ENCODE results near the gene IGFBP5. TPM values are rescaled to one million over a fixed set of nuclear protein-coding genes. Genes with fewer than 3 reads are reported as not detected.

IGFBP5 gene
- total and polyA plus RNA-seq, 9 of the 15 experiments (the other 6 are each of a cell fraction or from before 2014, with no cell fraction given), result 0.01 to 1.9 (median 0.03) TPM; not detected in 6

DNA sequence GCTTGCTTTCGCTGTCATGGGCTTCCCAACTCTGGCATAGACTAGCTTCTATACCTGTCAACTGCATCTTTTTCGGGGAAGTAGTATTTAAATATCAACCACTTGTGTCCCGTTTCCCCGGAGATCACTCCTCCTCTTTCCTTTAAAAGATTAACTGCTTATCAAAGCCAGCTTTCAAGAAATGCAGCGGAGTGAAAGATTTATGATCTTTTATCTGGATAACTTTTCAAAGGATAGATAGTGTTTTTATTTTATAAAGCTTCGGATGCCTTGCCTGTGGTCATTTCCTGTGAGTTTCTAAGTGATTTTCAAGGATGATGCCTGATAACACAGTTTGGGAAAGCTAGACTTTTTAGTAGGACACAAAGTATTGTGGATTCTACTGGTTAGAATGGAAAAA lies 2.9 kb upstream of the IGFBP5 start (continued):
- TF ChIP-seq, protein P1, sequence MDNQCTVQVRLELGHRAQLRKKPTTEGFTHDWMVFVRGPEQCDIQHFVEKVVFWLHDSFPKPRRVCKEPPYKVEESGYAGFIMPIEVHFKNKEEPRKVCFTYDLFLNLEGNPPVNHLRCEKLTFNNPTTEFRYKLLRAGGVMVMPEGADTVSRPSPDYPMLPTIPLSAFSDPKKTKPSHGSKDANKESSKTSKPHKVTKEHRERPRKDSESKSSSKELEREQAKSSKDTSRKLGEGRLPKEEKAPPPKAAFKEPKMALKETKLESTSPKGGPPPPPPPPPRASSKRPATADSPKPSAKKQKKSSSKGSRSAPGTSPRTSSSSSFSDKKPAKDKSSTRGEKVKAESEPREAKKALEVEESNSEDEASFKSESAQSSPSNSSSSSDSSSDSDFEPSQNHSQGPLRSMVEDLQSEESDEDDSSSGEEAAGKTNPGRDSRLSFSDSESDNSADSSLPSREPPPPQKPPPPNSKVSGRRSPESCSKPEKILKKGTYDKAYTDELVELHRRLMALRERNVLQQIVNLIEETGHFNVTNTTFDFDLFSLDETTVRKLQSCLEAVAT (IDR thresholded peaks at IDR 0.05), result no peak
- TF ChIP-seq ATF1 (CRISPR knock-in tag; IDR thresholded peaks at IDR 0.05) (no peak), ATF1 (tag; IDR thresholded peaks at IDR 0.05) (no peak), ZBTB17 (CRISPR knock-in tag; IDR thresholded peaks at IDR 0.05) (no peak)
- TF ChIP-seq, protein P2, sequence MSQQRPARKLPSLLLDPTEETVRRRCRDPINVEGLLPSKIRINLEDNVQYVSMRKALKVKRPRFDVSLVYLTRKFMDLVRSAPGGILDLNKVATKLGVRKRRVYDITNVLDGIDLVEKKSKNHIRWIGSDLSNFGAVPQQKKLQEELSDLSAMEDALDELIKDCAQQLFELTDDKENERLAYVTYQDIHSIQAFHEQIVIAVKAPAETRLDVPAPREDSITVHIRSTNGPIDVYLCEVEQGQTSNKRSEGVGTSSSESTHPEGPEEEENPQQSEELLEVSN (IDR thresholded peaks at IDR 0.05; ENCODE audit: borderline replicate concordance in 1 of 2, extremely low read depth in 1 of 2, insufficient read depth in 1 of 2, insufficient read length in 1 of 2, low read depth in 1 of 2, low read length in 1 of 2, poor library complexity in 1 of 2, severe bottlenecking in 1 of 2), result no peak

DNA sequence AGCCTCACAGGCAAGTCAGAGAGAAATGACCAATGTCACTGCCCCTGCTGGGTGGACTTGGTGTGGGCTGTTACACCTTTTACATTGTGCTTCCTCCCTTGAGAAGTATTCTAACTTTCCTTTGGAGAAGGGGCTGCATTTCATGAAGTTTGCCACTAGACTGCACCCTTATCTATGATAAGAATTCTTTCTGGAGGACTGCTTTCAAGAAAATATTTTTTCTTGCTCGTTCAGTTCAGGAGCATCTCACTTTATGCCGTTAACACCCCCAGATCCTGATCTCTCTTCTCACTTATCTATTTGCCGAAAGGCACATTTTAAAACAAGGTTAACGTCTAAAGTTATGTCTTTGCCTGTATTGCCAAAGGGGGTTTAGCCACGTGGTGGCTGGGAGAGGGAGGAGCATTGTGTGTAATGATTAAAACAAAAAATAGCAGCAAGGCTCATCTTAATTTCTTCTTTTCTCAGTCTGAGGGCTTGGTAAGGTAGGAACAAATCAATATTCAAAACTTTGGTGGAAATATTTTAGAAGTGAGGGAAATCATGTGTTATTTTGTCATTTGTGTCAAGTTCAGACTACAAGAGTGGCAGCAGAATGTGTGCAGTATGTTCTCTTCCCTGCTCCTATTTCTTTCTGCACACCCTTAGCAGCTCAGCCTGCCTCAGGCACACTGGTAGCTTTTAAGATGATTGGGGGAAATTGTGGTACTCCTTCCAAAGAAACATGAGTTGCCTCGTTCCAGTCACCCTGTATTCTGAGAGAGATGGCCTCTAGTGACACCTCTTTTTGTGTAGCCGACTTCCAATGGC lies 1.6 kb upstream of the IGFBP5 start:
- 7% methylated on average over 7 of the region's 7 CpGs for WGBS (ENCODE audit: insufficient coverage, low coverage, missing lambda C conversion rate)
- peak in 3 of 4 experiments; percentile 11 to 30 (median 26) for DNase-seq (ENCODE audit: extremely low read depth in 1 of 4, low spot score in 3 of 4)
- CTCF ChIA-PET (ENCODE audit: low intra/inter-chr PET ratio), result no interaction called here
- no peaks in the 10 kb centered on the region for H3K9me3 ChIP-seq (replicated peaks; ENCODE audit: control insufficient read depth, insufficient read depth, low read depth, low read length)
- peak overlapping the region; percentile 81 for H2AFZ ChIP-seq (ENCODE audit: low read depth, low read length)
- peak; percentile 42 for FAIRE-seq
- no peaks in the 10 kb centered on the region for H4K20me1 ChIP-seq (replicated peaks; ENCODE audit: control insufficient read depth, insufficient read depth, low read length)
- no peaks in the 10 kb centered on the region; a peak in 1 of 5 replicates for H3K27me3 ChIP-seq (ENCODE audit: control insufficient read depth in 2 of 2, insufficient read depth in 2 of 2, low read length in 2 of 2)
- intact Hi-C loops (cut with micrococcal nuclease) (loop anchor here (5.0 kb wide), 4 partner anchors 80 to 815 kb away; no protein-coding TSS in a partner anchor), in situ Hi-C loops (cut with MboI) (loop anchor here (10.0 to 25.0 kb wide), 2 partner anchors 288 to 1015 kb away; no protein-coding TSS in a partner anchor)
- peak; percentile 82 for ATAC-seq
- no TSS peak for BruUV-seq (replicated peaks)
- no peak overlapping the region for H3K9ac ChIP-seq (ENCODE audit: insufficient read depth in 1 of 2, low read depth in 2 of 2, low read length in 2 of 2)
- H3K36me3 ChIP-seq (ENCODE audit: control insufficient read depth, insufficient read depth, low read length), result no peaks in the 10 kb centered on the region
- H3K9me1 ChIP-seq (ENCODE audit: control insufficient read depth, insufficient read depth, low read length), result no peaks in the 10 kb centered on the region
- H3K4me2 ChIP-seq (ENCODE audit: insufficient read depth, low read length), result no peak overlapping the region
- H3K4me3 ChIP-seq, result no peak overlapping the region
- POLR2A ChIA-PET, result interaction anchor here (1.1 kb wide), 1 partner anchor 10 kb away, joined by 3 read pairs; no protein-coding TSS in a partner anchor
- peaks cover 2 to 17% of the 10 kb centered on the region in 2 experiments for H3K4me1 ChIP-seq (replicated peaks in 1 of 2; ENCODE audit: control insufficient read depth in 2 of 2, insufficient read depth in 2 of 2, low read length in 2 of 2)
- H3K27ac ChIP-seq (ENCODE audit: extremely low read depth, low read depth, low read length), result no peak overlapping the region
- no peaks in the 10 kb centered on the region for H3K79me2 ChIP-seq (ENCODE audit: control insufficient read depth, insufficient read depth, low read length)
- TF ChIP-seq L3MBTL2 (IDR thresholded peaks at IDR 0.05), result peak; percentile 42; the same call in 1 of the 2 replicates
- TF ChIP-seq ZZZ3 (IDR thresholded peaks at IDR 0.05), result no peak
- peak; percentile 63 to 72 for TF ChIP-seq RAD21 (CRISPR knock-in tag; conservative IDR thresholded peaks at IDR 0.05 in 1 of 2, IDR thresholded peaks at IDR 0.05 in 1 of 2)

All from K562 (cell line).